ENCODE data around the gene COMMD3. TPM values are rescaled to one million over a fixed set of nuclear protein-coding genes. Genes with fewer than 3 reads are reported as not detected.
A peak's percentile ranks its signal among the peaks of the same experiment; 100 is the strongest.

Gene COMMD3
- total and polyA plus RNA-seq, 4 experiments from 2014 or later: 67.9 to 88.1 (median 69.8) TPM

- H3K4me1 ChIP-seq (ENCODE audit: insufficient read depth, low read length): peaks cover 22% of the 10 kb centered on the region
- H3K36me3 ChIP-seq (ENCODE audit: insufficient read depth, low read length): no peaks in the 10 kb centered on the region
- H3K9me3 ChIP-seq (ENCODE audit: control insufficient read depth in 1 of 2, low read length in 2 of 2): no peaks in the 10 kb centered on the region
- Mint-ChIP-seq H3K27ac (peak overlapping the region in 4 of 7 donors; percentile 36 to 76 (median 64)), H3K36me3 (peaks cover 0 to 10% of the 10 kb centered on the region in 2 donors), H3K9me3 (peaks cover 0 to 38% (median 18%) of the 10 kb centered on the region in 8 donors), H3K4me3 (peak overlapping the region; percentile 45 to 82 (median 74)), H3K4me1 (peaks cover 9 to 48% (median 23%) of the 10 kb centered on the region in 4 donors), H3K27me3 (peaks cover 52 to 67% of the 10 kb centered on the region in 2 donors)
- no peak overlapping the region for H3K27ac ChIP-seq (ENCODE audit: low read depth, low read length)
- H3K4me3 ChIP-seq (ENCODE audit: low read length in 2 of 2): peak overlapping the region in 1 of 2 donors; percentile 52
- intact Hi-C loops (cut with micrococcal nuclease): loop anchor here (2.0 to 5.0 kb wide), 3 partner anchors 21 to 136 kb away; partner anchors contain the start of gene BMI1
- POLR2A ChIA-PET (ENCODE audit: partially characterized antibody): interaction anchor here (1.1 to 2.3 kb wide), 7 partner anchors 9 to 338 kb away, joined by 3 to 15 read pairs (median 6); partner anchors contain the start of gene DNAJC1
- H3K27me3 ChIP-seq (ENCODE audit: insufficient read depth, low read length): peaks cover 90% of the 10 kb centered on the region
- DNase-seq: peak in 2 of 5 donors; percentile 45 to 46
- CTCF ChIA-PET (ENCODE audit: partially characterized antibody): interaction anchor here (1.2 kb wide), 1 partner anchor 25 kb away, joined by 3 read pairs; the partner anchor contains the start of gene COMMD3
These were observed 25.2 kb downstream of the COMMD3 start for GRCh38 chr10:22341190-22341925.

GRCh38 chr10:22341926-22342196 lies 25.7 kb downstream of the COMMD3 start:
- peak overlapping the region in 7 of 8 donors; percentile 9 to 82 (median 69) for H3K4me3 Mint-ChIP-seq
- ChIA-PET CTCF (ENCODE audit: partially characterized antibody) (interaction anchor here (1.2 kb wide), 1 partner anchor 26 kb away, joined by 3 read pairs; the partner anchor contains the start of gene COMMD3), POLR2A (ENCODE audit: partially characterized antibody) (interaction anchor here (2.3 kb wide), 1 partner anchor 113 kb away, joined by 15 read pairs; no protein-coding TSS in a partner anchor)
- Histone ChIP-seq H3K27ac (ENCODE audit: low read depth, low read length) (no peak overlapping the region), H3K36me3 (ENCODE audit: insufficient read depth, low read length) (no peaks in the 10 kb centered on the region), H3K27me3 (ENCODE audit: insufficient read depth, low read length) (peaks cover 87% of the 10 kb centered on the region), H3K4me1 (ENCODE audit: insufficient read depth, low read length) (peaks cover 17% of the 10 kb centered on the region), H3K9me3 (ENCODE audit: control insufficient read depth in 1 of 2, low read length in 2 of 2) (no peaks in the 10 kb centered on the region), H3K4me3 (ENCODE audit: low read length in 2 of 2) (no peak overlapping the region)
- peak overlapping the region in 3 of 7 donors; percentile 59 to 89 (median 76) for H3K27ac Mint-ChIP-seq
- H3K4me1 Mint-ChIP-seq: peaks cover 9 to 47% (median 22%) of the 10 kb centered on the region in 4 donors
- H3K36me3 Mint-ChIP-seq: peaks cover 0 to 11% of the 10 kb centered on the region in 2 donors
- peaks cover 0 to 38% (median 19%) of the 10 kb centered on the region in 8 donors for H3K9me3 Mint-ChIP-seq
- intact Hi-C loops (cut with micrococcal nuclease): loop anchor here (2.0 to 5.0 kb wide), 3 partner anchors 21 to 135 kb away; partner anchors contain the start of gene BMI1
- peaks cover 55 to 68% of the 10 kb centered on the region in 2 donors for H3K27me3 Mint-ChIP-seq
- DNase-seq: no peak

GRCh38 chr10:22342421-22342820 lies 26.2 kb downstream of the COMMD3 start:
- Histone ChIP-seq H3K4me3 (ENCODE audit: low read length in 2 of 2) (no peak overlapping the region), H3K4me1 (ENCODE audit: insufficient read depth, low read length) (peaks cover 13% of the 10 kb centered on the region), H3K36me3 (ENCODE audit: insufficient read depth, low read length) (no peaks in the 10 kb centered on the region), H3K27me3 (ENCODE audit: insufficient read depth, low read length) (peaks cover 82% of the 10 kb centered on the region), H3K27ac (ENCODE audit: low read depth, low read length) (no peak overlapping the region), H3K9me3 (ENCODE audit: control insufficient read depth in 1 of 2, low read length in 2 of 2) (no peaks in the 10 kb centered on the region)
- peak overlapping the region in 2 of 7 donors; percentile 76 to 88 for H3K27ac Mint-ChIP-seq
- peaks cover 54 to 70% of the 10 kb centered on the region in 2 donors for H3K27me3 Mint-ChIP-seq
- intact Hi-C loops (cut with micrococcal nuclease): loop anchor here (5.0 kb wide), 2 partner anchors 95 to 135 kb away; no protein-coding TSS in a partner anchor
- ChIA-PET POLR2A (ENCODE audit: partially characterized antibody) (no interaction called here), CTCF (ENCODE audit: partially characterized antibody) (no interaction called here)
- H3K9me3 Mint-ChIP-seq: peaks cover 0 to 35% (median 18%) of the 10 kb centered on the region in 8 donors
- H3K36me3 Mint-ChIP-seq: peaks cover 0 to 11% of the 10 kb centered on the region in 2 donors
- DNase-seq: peak in 1 of 5 donors; percentile 27
- H3K4me3 Mint-ChIP-seq: peak overlapping the region in 1 of 8 donors; percentile 57
- peaks cover 9 to 41% (median 19%) of the 10 kb centered on the region in 4 donors for H3K4me1 Mint-ChIP-seq

GRCh38 chr10:22343731-22344130 lies 27.5 kb downstream of the COMMD3 start:
- POLR2A ChIA-PET (ENCODE audit: partially characterized antibody): no interaction called here

GRCh38 chr10:22344249-22344648 lies 28.1 kb downstream of the COMMD3 start:
- H3K27ac ChIP-seq (ENCODE audit: low read depth, low read length): no peak overlapping the region
- H3K36me3 ChIP-seq (ENCODE audit: insufficient read depth, low read length): no peaks in the 10 kb centered on the region
- Mint-ChIP-seq H3K27ac (peak overlapping the region in 3 of 7 donors; percentile 76 to 90 (median 89)), H3K27me3 (peaks cover 42 to 55% of the 10 kb centered on the region in 2 donors), H3K4me1 (peaks cover 9 to 33% (median 19%) of the 10 kb centered on the region in 4 donors), H3K4me3 (peak overlapping the region in 3 of 8 donors; percentile 2 to 20 (median 11)), H3K9me3 (peaks cover 0 to 33% (median 17%) of the 10 kb centered on the region in 8 donors), H3K36me3 (peaks cover 0 to 11% of the 10 kb centered on the region in 2 donors)
- POLR2A ChIA-PET (ENCODE audit: partially characterized antibody): interaction anchor here (0.9 to 2.0 kb wide), 3 partner anchors 9 to 115 kb away, joined by 3 to 6 read pairs (median 4); no protein-coding TSS in a partner anchor
- H3K9me3 ChIP-seq (ENCODE audit: control insufficient read depth in 1 of 2, low read length in 2 of 2): no peaks in the 10 kb centered on the region
- peaks cover 64% of the 10 kb centered on the region for H3K27me3 ChIP-seq (ENCODE audit: insufficient read depth, low read length)
- intact Hi-C loops (cut with micrococcal nuclease): loop anchor here (5.0 kb wide), 2 partner anchors 93 to 133 kb away; no protein-coding TSS in a partner anchor
- CTCF ChIA-PET (ENCODE audit: partially characterized antibody): interaction anchor here (1.1 to 1.7 kb wide), 2 partner anchors 9 to 28 kb away, joined by 4 to 5 read pairs; partner anchors contain the start of gene COMMD3
- no peak for DNase-seq
- peaks cover 13% of the 10 kb centered on the region for H3K4me1 ChIP-seq (ENCODE audit: insufficient read depth, low read length)
- no peak overlapping the region for H3K4me3 ChIP-seq (ENCODE audit: low read length in 2 of 2)

More at GRCh38 chr10:22343731-22344130, 27.5 kb downstream of the COMMD3 start:
- no peak for DNase-seq
- H3K27me3 Mint-ChIP-seq: peaks cover 47 to 60% of the 10 kb centered on the region in 2 donors
- no peaks in the 10 kb centered on the region for H3K9me3 ChIP-seq (ENCODE audit: control insufficient read depth in 1 of 2, low read length in 2 of 2)
- no peak overlapping the region for H3K4me3 ChIP-seq (ENCODE audit: low read length in 2 of 2)
- peak overlapping the region in 2 of 7 donors; percentile 76 to 90 for H3K27ac Mint-ChIP-seq
- peak overlapping the region in 1 of 8 donors; percentile 20 for H3K4me3 Mint-ChIP-seq
- peaks cover 69% of the 10 kb centered on the region for H3K27me3 ChIP-seq (ENCODE audit: insufficient read depth, low read length)
- peaks cover 0 to 33% (median 17%) of the 10 kb centered on the region in 8 donors for H3K9me3 Mint-ChIP-seq
- peaks cover 9 to 36% (median 19%) of the 10 kb centered on the region in 4 donors for H3K4me1 Mint-ChIP-seq
- intact Hi-C loops (cut with micrococcal nuclease): loop anchor here (5.0 kb wide), 2 partner anchors 94 to 134 kb away; no protein-coding TSS in a partner anchor
- H3K4me1 ChIP-seq (ENCODE audit: insufficient read depth, low read length): peaks cover 13% of the 10 kb centered on the region
- CTCF ChIA-PET (ENCODE audit: partially characterized antibody): interaction anchor here (1.1 to 1.7 kb wide), 2 partner anchors 9 to 28 kb away, joined by 4 to 5 read pairs; partner anchors contain the start of gene COMMD3
- H3K36me3 Mint-ChIP-seq: peaks cover 0 to 11% of the 10 kb centered on the region in 2 donors
- no peaks in the 10 kb centered on the region for H3K36me3 ChIP-seq (ENCODE audit: insufficient read depth, low read length)
- no peak overlapping the region for H3K27ac ChIP-seq (ENCODE audit: low read depth, low read length)

GRCh38 chr10:22344781-22345300 lies 28.7 kb downstream of the COMMD3 start:
- CTCF ChIA-PET (ENCODE audit: partially characterized antibody): interaction anchor here (1.7 kb wide), 1 partner anchor 29 kb away, joined by 5 read pairs; the partner anchor contains the start of gene COMMD3
- H3K27me3 ChIP-seq (ENCODE audit: insufficient read depth, low read length): peaks cover 58% of the 10 kb centered on the region
- Mint-ChIP-seq H3K36me3 (peaks cover 0 to 10% of the 10 kb centered on the region in 2 donors), H3K4me3 (peak overlapping the region in 7 of 8 donors; percentile 2 to 57 (median 20)), H3K9me3 (peaks cover 0 to 32% (median 17%) of the 10 kb centered on the region in 8 donors), H3K27ac (peak overlapping the region in 5 of 7 donors; percentile 53 to 90 (median 89)), H3K4me1 (peaks cover 9 to 31% (median 18%) of the 10 kb centered on the region in 4 donors), H3K27me3 (peaks cover 40 to 50% of the 10 kb centered on the region in 2 donors)
- H3K27ac ChIP-seq (ENCODE audit: low read depth, low read length): no peak overlapping the region
- peaks cover 10% of the 10 kb centered on the region for H3K4me1 ChIP-seq (ENCODE audit: insufficient read depth, low read length)
- intact Hi-C loops (cut with micrococcal nuclease): loop anchor here (5.0 kb wide), 2 partner anchors 92 to 132 kb away; no protein-coding TSS in a partner anchor
- H3K36me3 ChIP-seq (ENCODE audit: insufficient read depth, low read length): no peaks in the 10 kb centered on the region
- H3K4me3 ChIP-seq (ENCODE audit: low read length in 2 of 2): no peak overlapping the region
- H3K9me3 ChIP-seq (ENCODE audit: control insufficient read depth in 1 of 2, low read length in 2 of 2): no peaks in the 10 kb centered on the region
- DNase-seq: no peak
- POLR2A ChIA-PET (ENCODE audit: partially characterized antibody): interaction anchor here (0.9 to 2.0 kb wide), 3 partner anchors 8 to 115 kb away, joined by 3 to 6 read pairs (median 4); no protein-coding TSS in a partner anchor
